ENCODE measurements around the gene CADM2.

- TF ChIP-seq POLR2A (IDR thresholded peaks at IDR 0.05) (no peak), CTCF (IDR thresholded peaks at IDR 0.05) (no peak)
These were observed 21.7 kb downstream of the CADM2 start for GRCh38 chr3:84980456-84980855.

Measured in adrenal gland (tissue), 5 donors.